ENCODE results near the gene EIF3D.

DNA sequence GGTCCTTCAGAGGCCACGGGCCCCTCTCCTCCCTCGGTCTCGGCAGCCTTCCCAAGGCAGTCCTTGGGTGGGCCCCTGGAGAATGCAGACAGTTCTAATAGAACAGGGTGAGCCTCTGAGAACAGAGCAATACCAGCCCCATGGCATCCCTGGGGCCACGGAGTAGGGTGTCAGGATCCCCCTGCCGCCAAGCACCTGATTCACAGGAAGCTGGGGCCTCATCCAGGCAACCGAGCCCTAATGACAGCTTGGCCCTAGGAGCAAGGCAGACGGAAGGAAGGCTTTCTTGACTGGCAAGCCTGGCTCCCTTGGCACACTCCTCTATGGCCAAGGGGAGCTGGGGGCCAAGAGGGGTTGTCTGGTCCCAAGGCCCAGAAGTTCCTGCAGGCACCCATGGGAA, 62.7 kb downstream of the EIF3D start:
- TF ChIP-seq GATA2 (IDR thresholded peaks at IDR 0.05; ENCODE audit: low read depth, low read length) (no peak), GATA3 (IDR thresholded peaks at IDR 0.05; ENCODE audit: low read depth, low read length) (no peak)

Data from SH-SY5Y (cell line).